IPS-18c (cell line): ENCODE results near the gene OLFM3.

Source experiments
- H3K4me3 ChIP-seq: 2 replicates; pipeline ENCODE4 v1.7.0; 2013; ENCODE audit warnings: low read depth, mild to moderate bottlenecking, low read length, moderate library complexity; ENCODE audit not compliant: insufficient read depth
- H3K9me3 ChIP-seq: one replicate; pipeline ENCODE4 v1.6.1; 2013; ENCODE audit warnings: mild to moderate bottlenecking, low read length, moderate library complexity; ENCODE audit not compliant: control insufficient read depth, insufficient read depth

The OLFM3 gene

GRCh38 chr1:101907264-101907663 is 89.5 kb downstream of the OLFM3 start:
- Histone ChIP-seq H3K9me3 (no peaks in the 10 kb centered on the region), H3K4me3 (no peak overlapping the region)

- H3K4me3 ChIP-seq, result no peak overlapping the region
- H3K9me3 ChIP-seq, result no peaks in the 10 kb centered on the region
Measured at GRCh38 chr1:101905283-101905835, 91.4 kb downstream of the OLFM3 start.

GRCh38 chr1:101902199-101902598 is 94.5 kb downstream of the OLFM3 start:
- Histone ChIP-seq H3K9me3 (no peaks in the 10 kb centered on the region), H3K4me3 (no peak overlapping the region)

GRCh38 chr1:101898137-101898536 is 98.6 kb downstream of the OLFM3 start:
- H3K9me3 ChIP-seq, result no peaks in the 10 kb centered on the region
- H3K4me3 ChIP-seq, result no peak overlapping the region

GRCh38 chr1:101884621-101885020 is 112.1 kb downstream of the OLFM3 start:
- Histone ChIP-seq H3K4me3 (no peak overlapping the region), H3K9me3 (no peaks in the 10 kb centered on the region)

GRCh38 chr1:101875891-101876290 is 120.8 kb downstream of the OLFM3 start:
- no peak overlapping the region for H3K4me3 ChIP-seq
- no peaks in the 10 kb centered on the region for H3K9me3 ChIP-seq

- Histone ChIP-seq H3K4me3 (no peak overlapping the region), H3K9me3 (no peaks in the 10 kb centered on the region)
Measured at GRCh38 chr1:101873672-101874071, 123.1 kb downstream of the OLFM3 start.

GRCh38 chr1:101859941-101860340 is 136.8 kb downstream of the OLFM3 start:
- Histone ChIP-seq H3K9me3 (no peaks in the 10 kb centered on the region), H3K4me3 (no peak overlapping the region)

GRCh38 chr1:101854271-101854670 is 142.5 kb downstream of the OLFM3 start:
- H3K4me3 ChIP-seq, result no peak overlapping the region
- no peaks in the 10 kb centered on the region for H3K9me3 ChIP-seq

GRCh38 chr1:101852936-101853335 is 143.8 kb downstream of the OLFM3 start:
- Histone ChIP-seq H3K4me3 (no peak overlapping the region), H3K9me3 (no peaks in the 10 kb centered on the region)

- Histone ChIP-seq H3K4me3 (no peak overlapping the region), H3K9me3 (no peaks in the 10 kb centered on the region)
Measured at GRCh38 chr1:101849356-101849755, 147.4 kb downstream of the OLFM3 start.

- H3K4me3 ChIP-seq, result no peak overlapping the region
- no peaks in the 10 kb centered on the region for H3K9me3 ChIP-seq
Measured at GRCh38 chr1:101847626-101848025, 149.1 kb downstream of the OLFM3 start.

- Histone ChIP-seq H3K9me3 (no peaks in the 10 kb centered on the region), H3K4me3 (peak overlapping the region; percentile 25; the same call in 1 of the 2 replicates)
Measured at GRCh38 chr1:101846820-101847219, 149.9 kb downstream of the OLFM3 start.

GRCh38 chr1:101843160-101843559 is 153.6 kb downstream of the OLFM3 start:
- Histone ChIP-seq H3K4me3 (no peak overlapping the region), H3K9me3 (no peaks in the 10 kb centered on the region)

GRCh38 chr1:101841824-101842223 is 154.9 kb downstream of the OLFM3 start:
- Histone ChIP-seq H3K9me3 (no peaks in the 10 kb centered on the region), H3K4me3 (no peak overlapping the region)

- Histone ChIP-seq H3K9me3 (no peaks in the 10 kb centered on the region), H3K4me3 (no peak overlapping the region)
Measured at GRCh38 chr1:101835988-101836387, 160.7 kb downstream of the OLFM3 start.

- Histone ChIP-seq H3K4me3 (no peak overlapping the region), H3K9me3 (no peaks in the 10 kb centered on the region)
Measured at GRCh38 chr1:101833312-101833711, 163.4 kb downstream of the OLFM3 start.

GRCh38 chr1:101826416-101826815 is 170.3 kb downstream of the OLFM3 start:
- no peaks in the 10 kb centered on the region for H3K9me3 ChIP-seq
- no peak overlapping the region for H3K4me3 ChIP-seq

GRCh38 chr1:101820071-101820470 is 176.7 kb downstream of the OLFM3 start:
- H3K4me3 ChIP-seq, result no peak overlapping the region
- H3K9me3 ChIP-seq, result no peaks in the 10 kb centered on the region
